HEK293 (cell line): ENCODE results near the gene MBD3L5.

ENCODE experiments used
- CTCF ChIA-PET: fragments of 350-600 bp; formaldehyde crosslinking; extraction: SDS; loops from one replicate; lab custom pipeline; 2021; ENCODE audit warnings: antibody characterized with exemption; lab: Yijun Ruan, JAX
- POLR2A ChIA-PET: fragments of 300-600 bp; formaldehyde crosslinking; extraction: SDS; loops from one replicate; lab custom pipeline; 2020; ENCODE audit warnings: antibody characterized with exemption, inconsistent platforms; lab: Yijun Ruan, JAX
- H3K27ac ChIP-seq: fragments of 200-500 bp; sonication (Bioruptor generic); 2 replicates; pipeline ENCODE4 v1.5.1; 2014; ENCODE audit warnings: low read depth, low read length, control low read depth, inconsistent platforms; ENCODE audit errors: extremely low read depth
- H3K36me3 ChIP-seq, 2 experiments: fragments of 200-500 bp in 1 of 2; sonication (Bioruptor generic) in 1 of 2; 1 replicate in 1 of 2; 2 replicates in 1 of 2; pipeline ENCODE4 v1.5.1; 2014 to 2017; ENCODE audit warnings: inconsistent platforms in 2 of 2, low read length in 2 of 2; ENCODE audit not compliant: control insufficient read depth in 2 of 2, insufficient read depth in 1 of 2
- H3K4me1 ChIP-seq: fragments of 200-500 bp; sonication (Bioruptor generic); 2 replicates; pipeline ENCODE4 v1.5.1; 2014; ENCODE audit warnings: mild to moderate bottlenecking, low read length, inconsistent platforms; ENCODE audit not compliant: control insufficient read depth, insufficient read depth
- H3K4me3 ChIP-seq: 2 replicates; pipeline ENCODE4 v1.5.1; 2011; ENCODE audit warnings: low read depth, mild to moderate bottlenecking, control low read depth, low read length, moderate library complexity
- H3K9me3 ChIP-seq: fragments of 200-500 bp; sonication (Bioruptor generic); 2 replicates; pipeline ENCODE4 v1.5.1; 2014; ENCODE audit warnings: low read depth, low read length, inconsistent platforms; ENCODE audit not compliant: control insufficient read depth, insufficient read depth
- ATF2 ChIP-seq: fragments of 450-650 bp; formaldehyde crosslinking; IDR thresholded peaks from 2 replicates; pipeline ENCODE4 v1.5.1; 2016; ENCODE audit warnings: missing biosample characterization, missing genetic modification characterization, low read depth
- BCL11A ChIP-seq: fragments of 450-650 bp; formaldehyde crosslinking; IDR thresholded peaks from 2 replicates; pipeline ENCODE4 v1.5.1; 2016; ENCODE audit warnings: low read depth, missing biosample characterization, missing genetic modification characterization
- HOXA7 ChIP-seq: sonication (generic); formaldehyde crosslinking; IDR thresholded peaks from 2 replicates; pipeline ENCODE4 v1.8.1; 2022; ENCODE audit warnings: missing genetic modification reagents, borderline replicate concordance
- KLF10 ChIP-seq: fragments of 450-650 bp; IDR thresholded peaks from 2 replicates; pipeline ENCODE4 v1.5.1; 2018; ENCODE audit warnings: missing biosample characterization, mild to moderate bottlenecking, missing genetic modification characterization
- KLF9 ChIP-seq: fragments of 450-650 bp; formaldehyde crosslinking; IDR thresholded peaks from 2 replicates; pipeline ENCODE4 v1.5.1; 2016; ENCODE audit warnings: missing biosample characterization, missing genetic modification characterization, low read depth
- OVOL3 ChIP-seq: fragments of 450-650 bp; formaldehyde crosslinking; IDR thresholded peaks from 2 replicates; pipeline ENCODE4 v1.5.1; 2016; ENCODE audit warnings: missing biosample characterization, missing genetic modification characterization
- YY2 ChIP-seq: fragments of 450-650 bp; formaldehyde crosslinking; IDR thresholded peaks from 2 replicates; pipeline ENCODE4 v1.5.1; 2016; ENCODE audit warnings: missing biosample characterization, missing genetic modification characterization
- ZBTB20 ChIP-seq: fragments of 450-650 bp; formaldehyde crosslinking; IDR thresholded peaks from 2 replicates; pipeline ENCODE4 v1.5.1; 2016; ENCODE audit warnings: missing biosample characterization, missing genetic modification characterization
- ZBTB48 ChIP-seq: fragments of 450-650 bp; formaldehyde crosslinking; IDR thresholded peaks from 2 replicates; pipeline ENCODE4 v1.5.1; 2016; ENCODE audit warnings: missing biosample characterization, missing genetic modification characterization
- ZFHX2 ChIP-seq: fragments of 450-650 bp; formaldehyde crosslinking; conservative IDR thresholded peaks from 2 replicates; pipeline ENCODE4 v1.5.1; 2016; ENCODE audit warnings: missing biosample characterization, missing genetic modification characterization
- ZNF10 ChIP-seq: fragments of 450-650 bp; formaldehyde crosslinking; IDR thresholded peaks from 2 replicates; pipeline ENCODE4 v1.5.1; 2017; ENCODE audit warnings: missing biosample characterization, missing genetic modification characterization
- ZNF133 ChIP-seq: fragments of 450-650 bp; formaldehyde crosslinking; IDR thresholded peaks from 2 replicates; pipeline ENCODE4 v1.5.1; 2016; ENCODE audit warnings: missing biosample characterization, missing genetic modification characterization
- ZNF146 ChIP-seq: fragments of 450-650 bp; formaldehyde crosslinking; IDR thresholded peaks from 2 replicates; pipeline ENCODE4 v1.5.1; 2016; ENCODE audit warnings: missing biosample characterization, missing genetic modification characterization
- ZNF248 ChIP-seq: fragments of 450-650 bp; formaldehyde crosslinking; IDR thresholded peaks from 2 replicates; pipeline ENCODE4 v1.5.1; 2017; ENCODE audit warnings: missing biosample characterization, missing genetic modification characterization
- ZNF266 ChIP-seq: fragments of 450-650 bp; formaldehyde crosslinking; IDR thresholded peaks from 2 replicates; pipeline ENCODE4 v1.5.1; 2016; ENCODE audit warnings: missing biosample characterization, missing genetic modification characterization, low read depth
- ZNF274 ChIP-seq, 2 experiments: fragments of 200-500 bp in 1 of 2; fragments of 450-650 bp in 1 of 2; sonication (Bioruptor generic) in 1 of 2; formaldehyde crosslinking in 1 of 2; IDR thresholded peaks; 2 replicates each; pipeline versions ENCODE4 v1.5.1 to v1.6.1; 2014 to 2016; ENCODE audit warnings: borderline replicate concordance in 1 of 2, inconsistent platforms in 1 of 2, low read length in 1 of 2, missing biosample characterization in 1 of 2, missing genetic modification characterization in 1 of 2
- ZNF280D ChIP-seq: fragments of 450-650 bp; formaldehyde crosslinking; IDR thresholded peaks from 2 replicates; pipeline ENCODE4 v1.5.1; 2016; ENCODE audit warnings: missing biosample characterization, missing genetic modification characterization
- ZNF473 ChIP-seq: fragments of 450-650 bp; formaldehyde crosslinking; IDR thresholded peaks from 2 replicates; pipeline ENCODE4 v1.5.1; 2017; ENCODE audit warnings: missing biosample characterization, missing genetic modification characterization
- ZNF488 ChIP-seq: fragments of 450-650 bp; formaldehyde crosslinking; IDR thresholded peaks from 2 replicates; pipeline ENCODE4 v1.5.1; 2016; ENCODE audit warnings: missing biosample characterization, missing genetic modification characterization
- ZNF571 ChIP-seq: fragments of 450-650 bp; formaldehyde crosslinking; IDR thresholded peaks from 2 replicates; pipeline ENCODE4 v1.5.0; 2017; ENCODE audit warnings: missing biosample characterization, missing genetic modification characterization
- ZNF596 ChIP-seq: fragments of 450-650 bp; IDR thresholded peaks from 2 replicates; pipeline ENCODE4 v1.5.0; 2018; ENCODE audit warnings: missing biosample characterization, mild to moderate bottlenecking, missing genetic modification characterization, moderate library complexity
- ZNF621 ChIP-seq: fragments of 450-650 bp; formaldehyde crosslinking; IDR thresholded peaks from 2 replicates; pipeline ENCODE4 v1.5.1; 2017; ENCODE audit warnings: missing biosample characterization, missing genetic modification characterization
- ZNF664 ChIP-seq: fragments of 450-650 bp; formaldehyde crosslinking; IDR thresholded peaks from 2 replicates; pipeline ENCODE4 v1.5.1; 2016; ENCODE audit warnings: missing biosample characterization, missing genetic modification characterization
- ZNF707 ChIP-seq: fragments of 450-650 bp; formaldehyde crosslinking; IDR thresholded peaks from 2 replicates; pipeline ENCODE4 v1.5.1; 2016; ENCODE audit warnings: missing biosample characterization, missing genetic modification characterization
- ZNF776 ChIP-seq: fragments of 450-650 bp; formaldehyde crosslinking; IDR thresholded peaks from 2 replicates; pipeline ENCODE4 v1.5.0; 2017; ENCODE audit warnings: missing biosample characterization, missing genetic modification characterization, borderline replicate concordance
- ZNF785 ChIP-seq: fragments of 450-650 bp; formaldehyde crosslinking; IDR thresholded peaks from 2 replicates; pipeline ENCODE4 v1.5.1; 2016; ENCODE audit warnings: missing biosample characterization, missing genetic modification characterization
- ZNF791 ChIP-seq: fragments of 450-650 bp; formaldehyde crosslinking; IDR thresholded peaks from 2 replicates; pipeline ENCODE4 v1.5.1; 2016; ENCODE audit warnings: missing biosample characterization, missing genetic modification characterization
- TF ChIP-seq, protein P1 (sequence below): fragments of 450-650 bp; formaldehyde crosslinking; IDR thresholded peaks from 2 replicates; pipeline ENCODE4 v1.5.1; 2017; ENCODE audit warnings: missing biosample characterization, missing genetic modification characterization

The MBD3L5 gene

GRCh38 chr19:6988257-6988656, 42.1 kb upstream of the MBD3L5 start (continued):
- TF ChIP-seq ZFHX2 (tag by site-specific recombination) (no peak), ZNF146 (tag by site-specific recombination) (no peak), ZNF10 (tag by site-specific recombination) (no peak), ZNF664 (tag by site-specific recombination) (no peak)

- no peak for TF ChIP-seq ZNF596 (tag by site-specific recombination)
- peak; percentile 32; the same call in 1 of the 2 replicates for TF ChIP-seq ZNF133 (tag by site-specific recombination)
- no peak for TF ChIP-seq KLF9
- TF ChIP-seq ZNF473 (tag by site-specific recombination): 0 out of 2 replicates have a peak, but pooled peaks have one; percentile 36
- 0 out of 2 replicates have a peak, but pooled peaks have one; percentile 23 for TF ChIP-seq ZNF707
- TF ChIP-seq HOXA7: no peak
- no peak for TF ChIP-seq KLF10 (tag by site-specific recombination)
- peak; percentile 59; the same call in 1 of the 2 replicates for TF ChIP-seq ZNF621 (tag by site-specific recombination)
- no peak for TF ChIP-seq ZNF791 (tag by site-specific recombination)
- no peak for TF ChIP-seq ZNF266 (tag by site-specific recombination)
- TF ChIP-seq ZNF248 (tag by site-specific recombination): no peak
- no peak for TF ChIP-seq BCL11A (tag by site-specific recombination)
- TF ChIP-seq ZBTB20 (tag by site-specific recombination): no peak
- 0 out of 2 replicates have a peak, but pooled peaks have one; percentile 14 for TF ChIP-seq ZNF571 (tag by site-specific recombination)
- 0 out of 2 replicates have a peak, but pooled peaks have one; percentile 16 for TF ChIP-seq ZNF488
- TF ChIP-seq ZNF274 (IDR thresholded peaks at IDR 0.05; ENCODE audit: low read length): no peak
- TF ChIP-seq ZNF274 (tag by site-specific recombination; IDR thresholded peaks at IDR 0.05; ENCODE audit: borderline replicate concordance): peak; percentile 50; the same call in 1 of the 2 replicates
- no peak for TF ChIP-seq ATF2 (tag by site-specific recombination)
- TF ChIP-seq, protein P1, sequence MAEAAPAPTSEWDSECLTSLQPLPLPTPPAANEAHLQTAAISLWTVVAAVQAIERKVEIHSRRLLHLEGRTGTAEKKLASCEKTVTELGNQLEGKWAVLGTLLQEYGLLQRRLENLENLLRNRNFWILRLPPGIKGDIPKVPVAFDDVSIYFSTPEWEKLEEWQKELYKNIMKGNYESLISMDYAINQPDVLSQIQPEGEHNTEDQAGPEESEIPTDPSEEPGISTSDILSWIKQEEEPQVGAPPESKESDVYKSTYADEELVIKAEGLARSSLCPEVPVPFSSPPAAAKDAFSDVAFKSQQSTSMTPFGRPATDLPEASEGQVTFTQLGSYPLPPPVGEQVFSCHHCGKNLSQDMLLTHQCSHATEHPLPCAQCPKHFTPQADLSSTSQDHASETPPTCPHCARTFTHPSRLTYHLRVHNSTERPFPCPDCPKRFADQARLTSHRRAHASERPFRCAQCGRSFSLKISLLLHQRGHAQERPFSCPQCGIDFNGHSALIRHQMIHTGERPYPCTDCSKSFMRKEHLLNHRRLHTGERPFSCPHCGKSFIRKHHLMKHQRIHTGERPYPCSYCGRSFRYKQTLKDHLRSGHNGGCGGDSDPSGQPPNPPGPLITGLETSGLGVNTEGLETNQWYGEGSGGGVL: no peak
- TF ChIP-seq ZNF785 (tag by site-specific recombination): peak; percentile 63; the same call in 1 of the 2 replicates
- TF ChIP-seq ZNF280D (tag by site-specific recombination): no peak
- TF ChIP-seq ZNF776 (tag by site-specific recombination): 0 out of 2 replicates have a peak, but pooled peaks have one; percentile 61
- no peak for TF ChIP-seq ZBTB48
- TF ChIP-seq OVOL3: no peak
- TF ChIP-seq YY2 (tag by site-specific recombination): peak; percentile 14; the same call in 1 of the 2 replicates
- Histone ChIP-seq H3K36me3 (no peaks in the 10 kb centered on the region; a peak in 1 of 3 replicates), H3K27ac (no peak overlapping the region), H3K9me3 (no peaks in the 10 kb centered on the region), H3K4me3 (no peak overlapping the region), H3K4me1 (no peaks in the 10 kb centered on the region)
- ChIA-PET CTCF (interaction anchor here (0.5 kb wide), 1 partner anchor 113 kb away, joined by 4 read pairs; no protein-coding TSS in a partner anchor), POLR2A (no interaction called here)
These were observed 35.3 kb upstream of the MBD3L5 start for GRCh38 chr19:6995054-6995453.
